ENCODE data around the gene OR1S2.

DNA sequence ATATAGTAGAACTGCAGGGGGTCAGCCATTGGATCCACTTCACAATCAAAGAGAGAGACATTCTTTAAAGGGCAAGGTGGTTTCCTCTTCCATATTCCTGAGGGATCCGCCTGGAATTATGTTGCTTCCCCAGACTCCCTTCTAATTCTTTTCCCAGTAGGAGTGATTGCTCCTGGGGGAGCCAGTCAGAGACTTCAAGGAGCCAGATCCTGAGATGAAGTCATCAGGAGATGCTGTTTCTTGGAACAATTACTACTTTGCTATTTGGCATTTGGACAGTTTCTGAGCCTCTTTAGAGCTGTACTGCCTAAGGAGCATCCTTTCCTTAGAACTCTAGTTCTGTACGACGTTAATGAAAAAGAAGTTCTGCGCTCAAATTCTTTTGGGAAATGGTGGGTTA is 17.0 kb downstream of the OR1S2 start:
- TF ChIP-seq POLR2A (IDR thresholded peaks at IDR 0.05; ENCODE audit: low read depth, low read length) (no peak), POLR2AphosphoS5 (IDR thresholded peaks at IDR 0.05; ENCODE audit: low read depth, low read length) (no peak), TAF1 (IDR thresholded peaks at IDR 0.05; ENCODE audit: borderline replicate concordance, low read depth, low read length) (no peak)
